ENCODE results near the gene PCYT2. TPM values are rescaled to one million over a fixed set of nuclear protein-coding genes. Genes with fewer than 3 reads are reported as not detected.

The PCYT2 gene
- total RNA-seq, 1 donor from 2014 or later: 24.5 TPM

DNA sequence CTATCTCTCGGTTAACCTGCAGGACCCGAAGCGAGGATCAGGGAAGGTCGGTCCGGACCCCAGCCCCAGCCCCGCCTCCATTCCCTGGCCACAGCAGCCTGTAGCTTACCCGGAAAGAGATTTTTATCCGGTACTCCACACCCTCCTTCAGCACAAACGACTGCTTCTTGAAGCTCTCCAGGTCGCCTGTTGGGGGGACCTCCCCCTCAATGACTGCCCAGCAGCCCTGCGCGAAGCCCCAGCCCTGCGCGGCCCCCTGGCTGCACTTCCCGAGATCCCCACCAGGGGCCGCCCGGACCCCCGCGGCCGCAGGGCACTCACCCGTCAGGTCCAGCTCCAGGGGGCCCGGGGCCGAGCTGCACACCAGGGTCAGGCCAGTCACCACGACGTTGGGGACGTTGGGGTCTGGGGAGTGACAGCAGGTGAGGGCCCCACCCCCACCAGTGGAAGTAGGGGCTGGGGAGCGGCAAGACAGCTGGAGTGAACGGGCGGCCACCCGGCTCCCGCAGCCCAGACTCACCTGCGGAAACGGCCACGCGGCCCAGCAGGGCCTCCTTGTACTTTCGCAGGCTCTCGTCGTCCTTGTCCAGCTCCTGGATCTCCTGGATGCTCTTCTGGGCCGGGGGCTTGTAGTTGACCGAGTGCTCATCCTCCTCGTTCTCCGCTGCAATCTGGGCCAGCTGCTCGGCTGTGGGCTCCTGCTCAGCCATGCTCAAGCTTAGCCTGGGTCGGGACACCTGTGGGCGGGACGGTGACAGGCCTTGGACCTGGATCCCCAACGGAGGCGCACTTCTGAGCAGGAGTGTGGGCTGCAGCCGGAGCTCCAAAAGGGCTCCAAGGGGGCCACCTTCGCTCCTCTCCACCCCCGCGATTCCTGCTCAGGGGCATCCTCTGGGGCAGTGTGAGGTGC lies 41.7 kb downstream of the PCYT2 start:
- no peak for DNase-seq

GRCh38 chr17:81868674-81869220 lies 42.5 kb downstream of the PCYT2 start:
- no peak for DNase-seq

DNA sequence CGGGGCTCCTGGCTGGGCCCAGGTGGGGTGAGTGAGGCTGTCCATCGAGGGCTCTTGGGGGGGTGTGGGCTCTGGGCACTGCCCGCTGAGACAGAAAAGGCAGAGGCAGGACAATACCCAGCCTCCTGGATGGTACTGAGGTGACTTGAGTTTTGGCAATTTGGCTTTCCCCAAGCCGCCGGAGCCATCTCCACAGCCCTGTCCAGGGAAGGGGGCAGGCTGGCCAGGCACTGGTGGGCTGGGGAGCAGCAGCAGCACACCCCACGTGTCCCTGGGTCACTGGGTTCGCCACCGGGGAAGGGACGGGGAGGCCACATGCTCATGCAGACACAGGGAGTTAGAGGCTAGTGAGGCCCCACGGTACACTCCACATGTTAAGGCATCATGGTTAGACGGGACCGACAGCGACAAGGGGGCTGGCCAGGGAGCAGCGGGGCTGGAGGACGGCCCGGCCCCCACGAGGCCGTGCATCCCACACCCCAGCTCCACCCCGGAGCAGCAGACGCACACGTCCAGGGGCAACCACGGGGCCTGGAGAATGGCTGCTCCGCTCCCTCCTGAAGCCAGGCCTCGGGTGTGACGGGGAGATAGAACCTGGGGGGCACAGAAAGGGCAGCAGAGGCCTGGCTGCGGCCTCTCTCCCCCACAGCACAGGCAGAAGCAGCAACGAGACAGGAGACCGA lies 43.1 kb downstream of the PCYT2 start:
- DNase-seq: no peak

DNA sequence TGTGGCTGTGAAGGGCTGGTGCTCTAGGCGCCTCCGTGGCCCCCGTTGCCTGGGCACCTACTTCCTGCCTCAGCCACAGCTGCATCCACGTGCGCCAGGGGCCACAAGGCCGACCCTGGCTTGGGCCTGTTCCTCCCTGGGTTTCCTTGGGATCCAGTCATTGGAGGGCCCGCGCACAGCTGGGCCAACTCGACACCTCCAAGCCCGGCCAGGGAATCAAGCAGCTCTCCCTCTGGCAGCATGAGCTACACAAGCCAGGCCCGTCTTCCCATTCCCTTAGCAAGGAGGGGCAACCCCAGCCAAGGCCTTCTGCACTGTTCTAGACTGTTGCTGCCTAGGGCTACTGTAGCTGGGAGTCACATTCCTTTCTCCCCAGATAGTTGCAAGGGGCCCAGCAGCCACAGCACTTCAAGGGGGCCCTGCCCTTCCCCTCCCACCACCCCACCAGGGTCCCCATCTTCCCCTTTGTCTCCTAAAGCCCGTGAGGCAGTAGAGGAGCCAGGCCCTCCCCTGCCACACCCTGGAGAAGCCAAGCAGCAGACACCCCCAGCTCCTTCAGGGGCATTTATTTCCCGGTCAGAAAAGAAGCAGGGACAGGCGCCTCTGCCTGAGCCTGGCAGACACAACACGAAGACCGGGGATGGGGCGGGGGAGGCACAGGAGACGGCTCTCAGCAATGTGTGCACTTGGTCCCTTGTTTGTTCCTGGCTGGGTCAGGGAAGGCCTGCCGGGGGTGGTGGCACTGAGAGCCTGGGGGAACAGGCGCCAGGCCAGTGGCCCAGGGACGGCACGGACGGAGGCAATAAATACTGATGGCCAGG lies 43.8 kb downstream of the PCYT2 start:
- no peak for DNase-seq

DNA sequence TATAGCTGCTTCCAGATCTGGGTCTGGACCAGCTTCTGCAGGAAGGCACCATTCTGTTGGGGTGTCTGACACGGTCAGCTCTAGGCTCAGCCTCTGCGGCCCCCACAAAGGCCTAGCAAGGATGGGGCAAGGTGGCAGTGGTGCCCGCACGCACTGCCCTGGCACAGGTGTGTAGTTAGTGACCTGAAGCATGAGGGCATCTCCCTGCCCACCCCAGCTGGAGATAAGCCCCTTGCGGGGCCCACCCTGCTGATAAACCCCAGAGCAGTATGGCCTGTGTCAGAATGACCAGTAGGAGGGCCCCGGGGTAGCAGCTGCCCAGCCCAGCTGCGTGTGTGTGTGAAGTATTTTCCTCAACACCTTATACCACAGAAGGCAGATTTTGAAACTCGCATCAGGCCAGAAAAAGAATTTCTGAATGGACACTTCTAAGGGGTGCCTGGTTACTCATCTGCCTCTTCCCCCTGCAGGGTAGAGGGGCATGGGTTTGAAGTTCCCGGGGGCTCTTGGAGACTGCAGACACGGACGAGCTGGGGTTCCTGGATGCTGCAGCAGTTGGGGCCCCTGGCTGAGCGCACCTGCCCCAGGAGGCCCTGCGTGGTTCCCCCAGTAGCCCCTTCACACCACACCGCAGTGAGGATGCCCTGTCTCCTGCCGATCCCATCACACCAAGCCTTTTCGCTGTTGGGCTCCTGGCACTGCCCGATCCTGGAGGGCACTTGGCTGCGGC lies 44.6 kb downstream of the PCYT2 start:
- no peak for DNase-seq

DNA sequence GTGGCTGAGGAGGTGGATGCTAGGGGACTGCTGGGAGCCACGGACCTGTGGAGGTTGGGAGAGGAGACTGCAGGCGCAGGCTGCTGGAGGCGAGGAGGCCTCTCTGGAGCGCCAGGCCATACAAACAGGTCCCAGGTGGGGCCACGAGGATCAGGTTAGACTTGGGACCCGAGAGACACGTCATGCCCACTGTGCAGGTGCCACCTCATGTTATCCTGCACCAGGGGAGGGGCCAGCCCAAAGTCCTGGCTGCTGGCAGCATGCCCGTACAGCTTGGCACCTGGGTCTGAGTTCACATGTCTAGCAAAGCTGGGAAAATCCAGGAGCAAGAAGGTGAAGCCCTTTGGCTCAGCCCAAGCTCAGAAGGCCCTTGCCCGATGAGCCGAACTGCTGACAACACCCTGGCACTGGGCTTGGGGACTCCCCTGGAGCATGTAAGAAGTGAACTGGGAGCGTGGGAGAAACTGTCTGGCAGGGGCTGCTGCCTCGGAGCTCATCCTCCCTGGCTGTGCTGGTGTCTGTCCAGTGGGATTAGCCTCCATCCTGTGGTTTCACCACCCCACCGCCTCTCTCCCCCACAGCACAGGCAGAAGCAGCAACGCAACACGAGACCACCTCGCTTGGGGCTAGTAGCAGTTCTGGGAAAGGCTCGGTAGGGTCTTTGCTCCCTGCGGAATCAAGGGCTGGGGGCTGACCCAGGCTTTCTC lies 45.3 kb downstream of the PCYT2 start:
- no peak for DNase-seq

- no peak for DNase-seq
Observed at GRCh38 chr17:81865358-81865732, 45.9 kb downstream of the PCYT2 start.

DNA sequence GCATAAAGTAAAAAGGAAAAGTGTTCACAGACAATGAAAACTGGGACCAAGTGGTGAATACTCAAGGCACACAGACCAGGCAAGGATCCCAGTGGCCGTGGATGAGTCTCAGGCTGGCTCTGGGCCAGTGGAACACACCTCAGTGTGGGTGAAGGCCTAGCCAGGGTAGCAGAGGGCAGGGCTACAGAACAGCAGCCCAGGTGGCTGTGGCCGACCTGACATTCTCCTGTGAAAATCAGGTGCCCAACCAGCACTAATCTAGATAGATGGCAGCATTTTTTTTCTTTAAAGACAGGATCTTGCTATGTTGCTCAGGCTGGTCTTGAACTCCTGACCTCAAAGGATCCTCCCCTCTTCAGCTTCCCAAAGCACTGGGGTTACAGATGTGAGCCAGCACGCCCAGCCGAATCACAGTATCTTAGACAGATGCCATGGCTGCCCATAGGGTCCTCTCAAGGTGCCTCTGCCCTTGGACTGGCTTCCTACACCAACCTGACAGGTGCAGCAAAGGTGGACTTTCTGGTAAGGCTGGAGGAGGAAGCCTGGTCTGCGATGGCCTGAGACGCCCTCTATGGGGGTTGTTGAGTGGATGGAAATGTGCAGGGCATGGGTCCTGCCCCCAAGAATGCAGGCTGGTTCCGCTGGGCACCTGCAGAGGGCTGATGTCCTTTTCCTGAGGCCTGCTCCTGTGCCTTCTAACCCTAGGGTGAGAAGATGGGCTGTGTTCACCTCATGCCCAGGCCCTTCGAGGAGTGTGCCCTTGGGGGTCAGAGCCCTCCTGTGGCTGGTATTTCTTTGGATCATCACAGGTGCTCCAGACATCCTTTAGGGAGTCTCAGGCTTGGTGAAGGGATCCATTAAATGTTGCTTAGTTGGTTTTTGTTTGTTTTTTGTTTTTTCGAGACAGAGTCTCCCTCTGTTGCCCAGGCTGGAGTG lies 47.1 kb downstream of the PCYT2 start:
- no peak for DNase-seq

DNA sequence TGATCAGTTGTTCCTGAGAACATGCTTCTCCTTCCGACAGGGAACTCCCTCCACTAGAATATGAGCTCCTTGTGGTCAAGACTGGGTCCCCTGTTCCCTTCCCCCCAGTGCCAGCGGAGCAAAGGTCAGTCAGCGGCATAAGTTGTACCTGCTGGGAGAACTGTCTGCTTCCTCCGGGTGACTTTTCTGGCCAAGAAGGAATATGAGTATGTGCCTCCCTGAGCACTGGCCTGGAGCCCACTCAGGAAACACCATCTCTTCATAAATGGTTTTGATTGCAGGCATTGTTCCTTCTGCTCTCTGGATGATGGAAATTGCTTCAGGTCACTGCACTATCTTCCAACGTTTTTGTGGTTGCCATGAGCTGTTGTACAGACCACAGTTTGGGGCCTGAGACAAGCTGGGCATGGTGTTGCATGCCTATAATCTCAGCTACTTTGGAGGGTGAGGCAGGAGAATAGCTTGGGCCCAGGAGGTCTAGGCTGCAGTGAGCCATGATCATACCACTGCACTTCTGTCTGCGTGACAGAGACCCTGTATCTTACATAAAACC lies 48.0 kb downstream of the PCYT2 start:
- DNase-seq: no peak

DNA sequence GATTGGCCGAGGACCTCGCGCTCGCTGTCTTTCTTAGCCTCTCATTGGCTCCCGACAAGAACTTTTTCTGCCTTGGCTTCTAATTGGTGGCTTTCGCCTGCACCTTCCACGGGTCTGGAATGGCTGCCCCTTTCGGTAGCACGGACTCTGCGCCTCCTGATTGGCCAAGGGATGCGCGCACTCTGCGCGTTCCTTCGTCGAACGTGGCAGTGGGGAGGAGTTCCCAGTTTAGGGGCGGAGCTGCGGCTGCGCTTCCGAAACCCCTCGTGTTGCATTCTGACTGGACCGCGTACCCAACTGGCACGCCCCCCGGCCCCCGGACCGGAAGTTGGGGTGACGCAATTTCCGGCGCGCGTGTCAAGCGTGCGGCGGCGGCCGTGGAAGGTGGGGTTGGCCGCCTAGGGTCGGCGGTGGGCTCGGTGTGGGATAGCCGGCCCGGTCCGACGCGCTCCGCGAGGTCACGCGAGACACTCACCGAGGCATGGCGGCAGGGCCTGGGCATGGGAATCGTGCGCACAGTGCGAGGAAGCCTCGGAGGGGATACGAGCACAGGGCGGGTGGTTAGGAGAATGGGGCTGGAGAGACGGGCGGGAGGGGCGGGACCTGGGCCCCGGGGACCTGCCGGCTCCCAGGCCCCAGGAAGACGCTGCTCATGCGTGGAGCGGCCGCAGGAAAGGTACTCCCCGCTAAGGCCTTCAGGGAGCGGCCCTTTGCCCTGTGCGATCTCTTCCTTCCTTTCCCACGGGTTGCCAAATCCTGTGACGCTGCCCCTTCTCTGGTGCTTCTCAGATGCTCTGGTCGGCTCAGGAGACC lies 50.2 kb downstream of the PCYT2 start:
- peak; percentile 99 for DNase-seq

DNA sequence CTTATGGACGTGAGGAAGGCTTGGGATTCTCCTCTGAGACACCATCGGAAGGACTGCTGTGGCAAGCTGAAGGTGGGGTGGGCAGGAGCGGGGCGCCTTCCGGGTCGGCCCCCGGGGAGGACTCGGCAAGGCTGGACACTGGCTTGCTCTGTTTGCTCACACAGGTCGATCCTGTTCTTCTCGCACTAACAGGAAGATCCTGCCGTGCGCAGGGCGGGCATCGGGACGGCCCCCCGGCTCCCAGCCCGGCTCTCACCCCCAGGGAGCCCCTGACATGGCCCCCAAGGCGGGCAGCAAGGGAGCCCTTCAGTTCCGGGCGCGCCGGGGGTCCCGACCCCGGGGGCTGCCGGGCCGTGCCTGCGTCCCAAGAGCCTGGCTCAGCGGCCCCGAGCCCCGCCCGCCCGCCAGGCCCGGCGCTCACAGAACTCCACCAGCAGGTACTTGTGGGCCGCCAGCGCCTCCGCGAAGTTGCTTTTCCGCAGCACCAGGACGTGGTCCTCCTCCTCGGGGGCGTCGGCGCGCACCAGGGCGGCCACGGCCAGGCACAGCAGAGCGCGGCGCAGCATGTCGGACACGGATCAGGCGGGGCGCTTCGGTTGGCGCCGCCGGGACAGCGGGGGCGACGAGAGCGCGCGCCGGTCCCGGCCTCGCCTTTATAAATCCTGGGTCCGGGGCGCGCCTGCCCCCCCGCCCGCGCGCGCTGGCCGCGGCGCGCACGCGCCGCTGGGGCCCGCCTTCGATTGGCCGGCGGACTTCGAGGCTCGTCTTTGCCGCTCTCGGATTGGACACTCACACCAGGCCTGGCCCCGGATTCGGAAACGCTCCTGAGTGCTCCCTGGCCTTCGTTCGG lies 51.1 kb downstream of the PCYT2 start, which contains the start of gene P4HB:
Gene P4HB, minus strand, starts transcription at position 630 of the 850 bp plus-strand sequence. Its CDS starts 64 bp downstream, at position 566.
- DNase-seq: no peak

DNA sequence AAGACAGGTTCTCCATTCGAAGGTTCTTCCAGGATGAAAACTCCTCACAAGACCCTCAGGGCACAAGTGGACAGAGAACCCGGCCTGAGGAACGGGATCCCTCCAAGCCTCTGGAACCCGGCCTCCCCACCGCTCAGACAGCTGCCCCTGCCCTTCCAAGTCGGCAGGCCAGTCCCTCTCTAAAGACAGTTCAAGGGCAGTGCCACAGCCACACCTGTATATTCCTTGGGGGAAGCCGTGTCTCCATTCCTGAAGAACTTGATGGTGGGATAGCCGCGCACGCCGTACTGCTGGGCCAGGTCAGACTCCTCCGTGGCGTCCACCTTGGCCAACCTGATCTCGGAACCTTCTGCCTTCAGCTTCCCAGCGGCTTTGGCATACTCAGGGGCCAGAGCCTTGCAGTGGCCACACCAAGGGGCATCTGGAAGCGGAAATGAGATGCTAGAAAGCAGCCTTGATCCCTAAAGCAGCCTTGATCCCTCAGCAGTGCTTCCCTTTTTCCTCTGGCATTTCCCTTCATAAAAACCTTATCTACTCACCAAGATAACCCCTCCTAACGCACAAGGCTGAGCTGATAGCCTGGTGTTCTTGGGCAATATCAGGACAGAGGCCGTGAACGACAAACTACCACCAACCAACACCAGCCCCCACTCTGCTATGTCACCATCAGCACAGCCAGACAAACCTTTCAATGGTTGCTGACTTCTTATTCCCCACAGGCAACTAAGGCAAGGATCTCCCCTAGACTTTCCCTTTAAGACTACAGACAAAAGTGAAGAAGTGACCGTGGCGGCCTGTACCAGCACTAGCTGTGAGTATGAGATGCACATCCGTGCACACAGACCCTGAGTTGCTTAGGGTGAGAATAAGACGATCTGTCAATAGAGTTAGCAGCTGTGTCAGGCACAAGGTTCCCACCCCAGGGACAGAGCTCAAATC lies 52.0 kb downstream of the PCYT2 start:
- DNase-seq: no peak

- no peak for DNase-seq
Observed at GRCh38 chr17:81858170-81858966, 52.8 kb downstream of the PCYT2 start.

DNA sequence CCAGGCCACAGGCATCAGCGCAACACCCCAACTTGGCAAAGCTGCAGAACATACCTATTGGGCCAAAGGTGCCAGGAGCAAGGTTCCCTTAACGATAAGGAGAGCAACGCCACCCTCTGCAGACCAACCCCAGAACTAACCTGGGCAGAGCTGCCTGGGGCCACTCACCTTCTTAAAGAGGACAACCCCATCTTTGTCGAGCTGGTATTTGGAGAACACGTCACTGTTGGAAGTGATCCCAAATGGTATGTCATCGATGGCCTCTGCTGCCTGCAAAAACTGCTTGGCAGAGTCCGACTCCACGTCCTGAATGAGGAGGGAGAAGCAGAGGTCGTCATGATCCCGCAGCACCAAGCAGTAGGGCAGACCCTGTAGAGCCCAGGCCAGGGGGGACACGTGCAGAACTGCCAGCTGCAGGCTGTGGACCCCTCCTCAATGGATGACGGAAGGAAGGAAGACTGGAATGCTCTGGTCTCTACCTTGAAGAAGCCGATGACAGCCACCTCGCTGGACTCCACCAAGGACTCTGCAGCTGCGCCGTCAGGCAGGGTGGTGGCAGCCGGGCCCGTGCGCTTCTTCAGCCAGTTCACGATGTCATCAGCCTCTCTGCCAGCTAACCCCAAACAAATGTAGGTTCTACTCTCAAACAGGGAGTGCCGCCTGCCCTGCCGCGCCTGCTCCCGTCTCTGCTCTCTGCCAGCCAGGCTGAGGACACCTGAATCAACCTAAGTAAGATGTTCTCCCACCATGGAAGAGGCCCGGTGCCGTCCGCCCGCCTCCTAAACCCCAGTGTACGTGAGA lies 56.0 kb downstream of the PCYT2 start:
- no peak for DNase-seq

GRCh38 chr17:81852237-81852636 lies 59.0 kb downstream of the PCYT2 start:
- DNase-seq: no peak

All from occipital lobe (tissue), 2 donors.